Tibial nerve (tissue), 4 donors: ENCODE measurements around the gene HLA-DPA1. TPM values are rescaled to one million over a fixed set of nuclear protein-coding genes. Genes with fewer than 3 reads are reported as not detected.

Experiments
- DNase-seq, 2 donors: peaks; one replicate each; pipeline ENCODE4 v3.0.0-alpha.2; 2019; ENCODE audit warnings: low spot score in 2 of 2
- H3K27ac ChIP-seq, 4 donors: fragments of 200-600 bp; sonication (generic) in 3 of 4; one replicate each; pipeline ENCODE4 v1.5.1; 2017 to 2019; ENCODE audit warnings: mild to moderate bottlenecking in 1 of 4
- H3K27me3 ChIP-seq, 2 donors: fragments of 200-600 bp; sonication (generic) in 1 of 2; one replicate each; pipeline versions ENCODE4 v1.5.1 to v1.6.0; 2017 to 2019
- H3K36me3 ChIP-seq, 3 donors: fragments of 200-600 bp; sonication (generic); one replicate each; pipeline ENCODE4 v1.5.1; 2018 to 2019
- H3K4me1 ChIP-seq, 4 donors: fragments of 200-600 bp; sonication (generic) in 3 of 4; one replicate each; pipeline ENCODE4 v1.5.1; 2017 to 2019
- H3K4me3 ChIP-seq, 4 donors: fragments of 200-600 bp; sonication (generic) in 3 of 4; one replicate each; pipeline ENCODE4 v1.5.1; 2017 to 2019; ENCODE audit warnings: mild to moderate bottlenecking in 1 of 4, moderate library complexity in 1 of 4
- H3K9me3 ChIP-seq, 4 donors: fragments of 200-600 bp; sonication (generic) in 3 of 4; one replicate each; pipeline ENCODE4 v1.5.1; 2017 to 2019
- CTCF ChIP-seq, 5 experiments: fragments of 200-600 bp in 3 of 5; fragments of 450-650 bp in 2 of 5; sonication (generic) in 3 of 5; IDR thresholded peaks; one replicate each; pipeline ENCODE4 v1.5.1; 2016 to 2019; ENCODE audit warnings: antibody characterized with exemption in 5 of 5, mild to moderate bottlenecking in 3 of 5, moderate library complexity in 2 of 5
- EP300 ChIP-seq, 2 donors: sonication (generic); formaldehyde crosslinking; IDR thresholded peaks; one replicate each; pipeline ENCODE4 v1.6.1; 2017; ENCODE audit warnings: antibody characterized with exemption in 2 of 2, mild to moderate bottlenecking in 1 of 2
- POLR2A ChIP-seq, 2 donors: fragments of 450-650 bp; IDR thresholded peaks; one replicate each; pipeline ENCODE4 v1.6.1; 2017; ENCODE audit warnings: antibody characterized with exemption in 2 of 2, mild to moderate bottlenecking in 2 of 2, moderate library complexity in 2 of 2
- WGBS, 2 donors: methylation state at CpG; one replicate each; pipeline ENCODE4 v1.1.5; 2018; 5-methylcytosine and 5-hydroxymethylcytosine counted together
- total RNA-seq, 4 donors: library from RNA; depleted of rRNA; stranded (reverse); fragments of >200 nt; gene quantifications; one replicate each; pipeline ENCODE4 v1.1.0, GENCODE V29; 2016

Gene HLA-DPA1
- total RNA-seq, 4 donors from 2014 or later = 39.8 to 179 (median 109) TPM

GRCh38 chr6:33036535-33036934 is 36.9 kb downstream of the HLA-DPA1 start:
- H3K27me3 ChIP-seq = no peaks in the 10 kb centered on the region
- no peaks in the 10 kb centered on the region for H3K4me1 ChIP-seq
- no peaks in the 10 kb centered on the region for H3K36me3 ChIP-seq
- no peak overlapping the region for H3K4me3 ChIP-seq
- H3K9me3 ChIP-seq = peaks cover 0 to 7% (median 0%) of the 10 kb centered on the region in 4 donors
- no peak overlapping the region for H3K27ac ChIP-seq
- DNase-seq = no peak
- no peak for TF ChIP-seq CTCF (IDR thresholded peaks at IDR 0.05)
- TF ChIP-seq EP300 (IDR thresholded peaks at IDR 0.05) = no peak
- TF ChIP-seq POLR2A (IDR thresholded peaks at IDR 0.05) = no peak
- 50 to 53% methylated on average over 1 of the region's 1 CpG for WGBS, 2 donors

- peaks cover 0 to 7% (median 0%) of the 10 kb centered on the region in 4 donors for H3K9me3 ChIP-seq
- WGBS, 2 donors = 90 to 92% methylated on average over 1 of the region's 1 CpG
- no peaks in the 10 kb centered on the region for H3K36me3 ChIP-seq
- H3K27me3 ChIP-seq = no peaks in the 10 kb centered on the region
- TF ChIP-seq EP300 (IDR thresholded peaks at IDR 0.05) (no peak), POLR2A (IDR thresholded peaks at IDR 0.05) (no peak), CTCF (IDR thresholded peaks at IDR 0.05) (no peak)
- peaks cover 0 to 6% (median 2%) of the 10 kb centered on the region in 4 donors for H3K4me1 ChIP-seq
- DNase-seq = no peak
- no peak overlapping the region for H3K4me3 ChIP-seq
- H3K27ac ChIP-seq = no peak overlapping the region
These were observed 38.9 kb downstream of the HLA-DPA1 start for GRCh38 chr6:33034554-33034953.

GRCh38 chr6:33030245-33030644 is 43.2 kb downstream of the HLA-DPA1 start:
- 46 to 59% methylated on average over 3 of the region's 3 CpGs for WGBS, 2 donors
- Histone ChIP-seq H3K27ac (peak overlapping the region; percentile 27 to 90 (median 80)), H3K4me1 (peaks cover 0 to 20% (median 9%) of the 10 kb centered on the region in 4 donors), H3K4me3 (no peak overlapping the region), H3K36me3 (no peaks in the 10 kb centered on the region), H3K9me3 (peaks cover 0 to 5% (median 0%) of the 10 kb centered on the region in 4 donors), H3K27me3 (no peaks in the 10 kb centered on the region)
- DNase-seq = no peak
- TF ChIP-seq POLR2A (IDR thresholded peaks at IDR 0.05) (no peak), CTCF (IDR thresholded peaks at IDR 0.05) (no peak)

- Histone ChIP-seq H3K4me1 (peaks cover 0 to 20% (median 9%) of the 10 kb centered on the region in 4 donors), H3K36me3 (no peaks in the 10 kb centered on the region), H3K4me3 (no peak overlapping the region), H3K27ac (peak overlapping the region; percentile 27 to 90 (median 80)), H3K27me3 (no peaks in the 10 kb centered on the region), H3K9me3 (no peaks in the 10 kb centered on the region)
- WGBS, 2 donors = 58 to 61% methylated on average over 6 of the region's 6 CpGs
- peak in 1 of 2 donors; percentile 47 for DNase-seq
- TF ChIP-seq EP300 (IDR thresholded peaks at IDR 0.05) = peak in 1 of 2 donors; percentile 17
- TF ChIP-seq CTCF (IDR thresholded peaks at IDR 0.05) = no peak
- TF ChIP-seq POLR2A (IDR thresholded peaks at IDR 0.05) = peak; percentile 26 to 42
These were observed 43.9 kb downstream of the HLA-DPA1 start for GRCh38 chr6:33029328-33030184.

GRCh38 chr6:33028220-33028849 is 45.1 kb downstream of the HLA-DPA1 start:
- Histone ChIP-seq H3K27ac (peak overlapping the region in 3 of 4 donors; percentile 79 to 90 (median 81)), H3K4me1 (peaks cover 0 to 20% (median 9%) of the 10 kb centered on the region in 4 donors), H3K9me3 (no peaks in the 10 kb centered on the region), H3K27me3 (no peaks in the 10 kb centered on the region), H3K36me3 (no peaks in the 10 kb centered on the region), H3K4me3 (no peak overlapping the region)
- WGBS, 2 donors = 14 to 21% methylated on average over 1 of the region's 1 CpG
- TF ChIP-seq EP300 (IDR thresholded peaks at IDR 0.05) = no peak
- no peak for TF ChIP-seq CTCF (IDR thresholded peaks at IDR 0.05)
- TF ChIP-seq POLR2A (IDR thresholded peaks at IDR 0.05) = no peak
- DNase-seq = no peak
